Activated naive CD4-positive, alpha-beta T cell treated with Interleukin-2 at 50 U/mL for 16 hours (primary cell): ENCODE results near the gene MEAF6.
"Not testable (repeated sequence)": the region's sequence is repeated elsewhere in the genome, so short reads cannot be mapped to it uniquely, and the experiment has no call there.

Source experiments
- DNase-seq: peaks from one replicate; pipeline ENCODE4 v3.0.0-alpha.2; 2020

The MEAF6 gene

GRCh38 chr1:37529888-37530287, 15.3 kb upstream of the MEAF6 start:
- not testable (repeated sequence) for DNase-seq

DNA sequence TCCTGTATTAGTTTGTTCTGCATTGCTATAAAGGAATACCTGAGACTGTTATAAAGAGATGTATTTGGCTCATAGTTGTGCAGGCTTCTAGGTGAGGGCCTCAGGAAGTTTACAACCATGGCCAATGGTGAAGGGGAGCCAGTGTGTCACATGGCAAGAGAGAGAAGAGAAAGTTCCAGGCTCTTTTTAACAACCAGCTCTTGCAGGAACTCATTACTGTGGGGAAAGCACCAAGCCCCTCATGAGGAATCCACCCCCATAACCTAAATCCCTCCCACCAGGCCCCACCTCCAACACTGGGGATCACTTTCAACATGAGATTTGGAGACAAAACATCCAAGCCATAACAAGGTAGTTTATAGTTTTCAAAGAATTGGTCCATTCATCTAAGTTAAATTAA, 5.0 kb upstream of the MEAF6 start:
- no peak for DNase-seq

DNA sequence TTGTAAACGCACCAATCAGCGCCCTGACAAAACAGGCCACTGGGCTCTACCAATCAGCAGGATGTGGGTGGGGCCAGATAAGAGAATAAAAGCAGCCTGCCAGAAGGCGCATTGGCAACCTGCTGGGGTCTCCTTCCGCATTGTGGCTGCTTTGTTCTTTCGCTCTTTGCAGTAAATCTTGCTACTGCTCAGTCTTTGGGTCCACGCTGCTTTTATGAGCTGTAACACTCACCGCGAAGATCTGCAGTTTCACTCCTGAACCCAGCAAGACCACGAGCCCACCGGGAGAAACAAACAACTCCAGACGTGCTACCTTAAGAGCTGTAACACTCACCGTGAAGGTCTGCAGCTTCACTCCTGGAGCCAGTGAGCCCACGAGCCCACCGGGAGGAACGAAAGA, 4.4 kb upstream of the MEAF6 start:
- peak; percentile 27 for DNase-seq

DNA sequence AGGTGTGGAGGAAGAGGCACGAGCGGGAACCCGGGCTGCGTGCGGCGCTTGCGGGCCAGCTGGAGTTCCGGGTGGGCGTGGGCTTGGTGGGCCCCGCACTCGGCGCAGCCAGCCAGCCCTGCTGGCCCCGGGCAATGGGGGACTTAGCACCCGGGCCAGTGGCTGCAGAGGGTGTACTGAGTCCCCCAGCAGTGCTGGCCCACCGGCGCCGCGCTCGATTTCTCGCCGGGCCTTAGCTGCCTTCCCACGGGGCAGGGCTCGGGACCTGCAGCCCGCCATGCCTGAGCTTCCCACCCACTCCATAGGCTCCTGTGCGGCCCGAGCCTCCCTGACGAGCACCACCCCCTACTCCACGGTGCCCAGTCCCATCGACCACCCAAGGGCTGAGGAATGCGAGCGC, 3.7 kb upstream of the MEAF6 start:
- DNase-seq, result not testable (repeated sequence)

GRCh38 chr1:37517569-37517968, 3.0 kb upstream of the MEAF6 start:
- no peak for DNase-seq

DNA sequence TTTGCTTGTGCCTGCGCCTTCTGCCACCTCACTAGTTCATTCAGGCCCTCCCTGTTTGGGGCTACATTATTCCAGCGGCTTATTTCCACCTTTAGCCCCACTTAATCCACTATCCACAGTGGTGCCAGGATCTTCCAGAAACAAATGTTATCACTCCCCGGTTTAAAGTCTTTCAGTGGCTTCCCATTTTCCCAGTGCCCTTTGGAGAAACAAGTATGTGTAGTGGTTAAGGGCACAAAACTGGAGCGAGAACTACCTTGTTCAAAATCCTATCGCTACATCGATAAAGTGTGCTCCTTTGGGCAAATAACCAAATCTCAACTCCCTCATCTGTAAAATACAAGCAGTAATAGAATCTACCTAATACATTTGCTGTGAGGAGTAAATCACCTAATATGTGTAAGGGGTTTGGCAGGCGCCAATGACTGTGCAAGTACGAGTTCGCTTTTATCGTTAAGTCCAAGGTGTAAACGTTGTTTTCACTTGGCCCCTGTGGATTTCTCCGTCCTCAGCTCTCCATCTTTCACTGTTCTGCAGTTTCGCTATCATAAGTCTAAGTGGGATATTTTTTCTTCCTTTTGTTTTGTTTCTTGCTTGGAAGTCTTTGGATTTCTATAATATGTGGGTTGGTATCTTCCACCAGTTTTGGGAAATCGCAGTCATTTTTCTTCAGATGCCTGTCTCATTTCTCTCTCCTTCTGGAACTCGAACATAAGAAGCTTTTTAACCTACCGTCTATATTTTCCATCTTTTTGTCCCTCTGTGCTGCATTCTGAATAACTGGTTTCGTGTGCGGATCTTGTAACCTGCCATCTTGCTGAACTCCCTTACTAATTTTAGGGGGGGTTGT, 844 bp upstream of the MEAF6 start:
- no peak for DNase-seq

GRCh38 chr1:37513795-37514349, 694 bp downstream of the MEAF6 start:
- DNase-seq, result peak; percentile 74

GRCh38 chr1:37509181-37509580, 5.4 kb downstream of the MEAF6 start:
- DNase-seq, result no peak

DNA sequence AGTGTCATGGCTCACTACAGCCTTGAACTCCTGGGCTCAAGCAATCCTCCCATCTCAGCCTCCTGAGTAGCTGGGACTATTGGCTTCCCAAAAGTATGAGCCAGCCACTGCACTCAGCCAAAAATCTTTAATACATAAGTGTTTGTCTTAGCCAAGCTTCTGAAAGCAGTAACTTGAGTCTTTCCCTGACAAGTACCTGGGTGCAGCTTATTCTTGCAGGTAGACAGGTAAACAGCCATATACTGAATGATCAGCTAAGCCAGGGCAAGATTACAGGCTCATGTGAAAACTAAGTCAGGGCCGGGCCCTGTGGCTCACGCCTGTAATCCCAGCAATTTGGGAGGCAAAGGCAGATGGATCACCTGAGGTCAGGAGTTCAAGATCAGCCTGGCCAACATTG, 7.8 kb downstream of the MEAF6 start:
- DNase-seq, result no peak

DNA sequence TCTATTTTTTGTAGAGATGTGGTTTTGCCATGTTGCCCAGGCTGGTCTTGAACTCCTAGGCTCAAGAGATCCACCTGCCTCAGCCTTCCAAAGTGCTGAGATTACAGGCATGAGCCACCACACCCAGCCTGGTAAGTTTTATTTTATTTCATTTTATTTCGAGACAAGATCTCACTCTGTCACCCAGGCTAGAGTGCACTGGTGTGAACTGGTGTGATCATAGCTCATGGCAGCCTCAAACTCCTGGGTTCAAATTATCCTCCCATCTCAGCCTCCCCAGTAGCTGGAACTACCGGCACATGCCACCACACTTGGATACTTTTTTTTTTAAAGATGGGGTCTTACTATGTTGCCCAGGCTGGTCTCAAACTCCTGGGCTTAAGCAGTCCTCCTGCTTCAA, 11.8 kb downstream of the MEAF6 start:
- DNase-seq, result not testable (repeated sequence)

GRCh38 chr1:37502104-37502503, 12.5 kb downstream of the MEAF6 start:
- DNase-seq, result no peak

DNA sequence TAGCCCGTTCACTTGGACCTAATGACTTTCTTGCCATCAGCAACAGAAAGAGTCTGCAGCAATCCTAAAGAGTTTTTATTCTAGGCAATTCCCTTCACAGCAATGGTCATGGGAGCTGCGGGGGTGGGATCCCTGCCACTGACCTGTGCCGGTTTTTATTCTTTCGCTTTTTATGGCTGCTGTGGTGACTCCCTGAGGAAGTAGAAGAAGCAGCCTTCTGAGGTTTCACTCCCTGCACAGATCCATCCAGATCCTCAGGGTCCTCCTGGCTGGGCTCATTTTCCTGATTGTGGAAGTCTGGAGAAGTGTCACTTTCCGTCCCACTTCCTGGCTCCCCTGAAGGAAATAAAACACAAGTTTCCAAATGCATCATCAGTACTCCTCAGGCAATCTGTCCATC, 12.9 kb downstream of the MEAF6 start:
- DNase-seq, result no peak

DNA sequence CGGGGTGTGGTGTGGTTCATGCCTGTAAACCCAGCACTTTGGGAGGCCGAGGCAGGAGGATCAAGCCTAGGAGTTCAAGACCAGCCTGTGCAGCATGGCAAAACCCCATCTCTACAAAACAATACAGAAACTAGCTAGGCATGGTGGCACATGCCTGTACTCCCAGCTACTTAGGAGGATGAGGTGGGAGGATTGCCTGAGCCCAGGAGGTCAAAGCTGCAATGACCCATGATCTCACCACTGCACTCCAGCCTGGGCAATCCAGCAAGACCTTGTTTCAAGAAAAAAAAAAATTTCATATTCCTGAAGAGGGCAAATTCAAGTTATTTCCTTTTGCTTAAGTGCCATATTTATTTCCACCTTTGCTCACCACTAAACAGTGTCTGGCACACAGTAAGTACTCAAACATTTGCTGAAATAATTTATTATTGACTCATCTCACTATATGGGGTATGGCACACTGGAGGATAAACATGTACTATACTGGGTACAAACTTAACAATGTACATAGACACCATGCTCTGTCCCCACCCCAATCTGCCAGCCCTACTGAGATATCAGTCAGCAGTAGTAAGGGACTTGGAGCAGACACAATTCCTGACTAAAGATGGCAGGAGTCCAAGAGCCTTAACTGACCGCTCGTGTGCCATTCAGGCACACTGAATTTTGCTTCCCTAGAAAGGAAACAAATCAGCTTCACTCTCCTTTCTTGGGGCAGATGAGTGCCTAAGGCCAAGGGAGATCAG, 15.5 kb downstream of the MEAF6 start:
- no peak for DNase-seq

DNA sequence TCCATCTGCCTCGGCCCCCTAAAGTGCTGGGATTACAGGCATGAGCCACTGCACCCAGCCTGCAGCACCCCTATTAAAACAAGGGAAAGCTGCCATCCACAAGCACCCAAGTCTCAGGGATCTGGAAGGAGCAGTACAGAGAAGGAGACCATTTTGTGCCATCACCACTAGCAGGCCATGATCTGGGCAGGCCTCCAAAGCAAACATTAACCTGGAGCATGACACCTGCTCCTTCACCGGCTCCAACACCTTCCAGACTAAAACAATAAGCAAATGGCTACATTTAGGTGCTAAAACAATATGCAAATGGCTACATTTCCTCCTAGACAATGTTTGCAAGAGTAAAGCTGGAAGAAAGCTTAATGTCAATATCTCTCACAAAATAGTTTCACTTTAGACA, 16.7 kb downstream of the MEAF6 start:
- DNase-seq, result no peak

DNA sequence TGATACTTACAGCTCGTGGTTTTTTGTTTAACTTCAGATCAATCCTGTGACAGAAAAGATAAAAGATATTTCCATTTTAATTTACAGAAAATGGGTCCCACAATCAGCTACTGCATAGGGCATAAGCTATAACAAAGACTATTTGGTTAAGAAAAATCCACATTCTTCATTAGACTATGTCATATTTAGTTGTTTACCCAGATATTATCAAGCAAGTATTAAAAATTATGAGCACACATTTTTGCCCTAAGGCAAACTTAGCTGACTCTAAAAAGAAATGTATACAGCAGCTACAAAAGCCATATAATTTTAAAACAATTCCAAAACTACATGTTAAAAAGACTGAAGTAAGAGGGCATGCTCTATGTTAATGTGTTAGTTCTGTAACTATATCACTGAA, 18.7 kb downstream of the MEAF6 start:
- no peak for DNase-seq

- DNase-seq, result no peak
Measured at GRCh38 chr1:37493336-37494098, 21.0 kb downstream of the MEAF6 start.

- DNase-seq, result no peak
Measured at GRCh38 chr1:37487619-37487984, 27.0 kb downstream of the MEAF6 start.

GRCh38 chr1:37486680-37487618, 27.6 kb downstream of the MEAF6 start:
- peak; percentile 81 for DNase-seq

- no peak for DNase-seq
Measured at GRCh38 chr1:37485902-37486679, 28.5 kb downstream of the MEAF6 start.

- no peak for DNase-seq
Measured at GRCh38 chr1:37484325-37485051, 30.1 kb downstream of the MEAF6 start.

- no peak for DNase-seq
Measured at GRCh38 chr1:37483785-37484184, 30.8 kb downstream of the MEAF6 start.
